Esophagus squamous epithelium (tissue), 5 donors: Measurements from ENCODE around the gene VEGFD. TPM values are rescaled to one million over a fixed set of nuclear protein-coding genes. Genes with fewer than 3 reads are reported as not detected.

Experiments
- DNase-seq: peaks from one replicate; lab custom pipeline; 2025; lab: John Stamatoyannopoulos, UW
- H3K27ac ChIP-seq, 4 donors: fragments of 200-600 bp; sonication (generic); one replicate each; pipeline ENCODE4 v1.5.1; 2016 to 2019; ENCODE audit warnings: mild to moderate bottlenecking in 1 of 4
- H3K27me3 ChIP-seq, 4 donors: fragments of 200-600 bp; sonication (generic); 1 replicate in 3 of 4; 2 replicates in 1 of 4; pipeline versions ENCODE4 v1.5.1 to v1.6.0; 2017 to 2021; ENCODE audit warnings: antibody characterized with exemption in 1 of 4
- H3K36me3 ChIP-seq, 3 donors: fragments of 200-600 bp; sonication (generic); one replicate each; pipeline ENCODE4 v1.5.1; 2016 to 2019
- H3K4me1 ChIP-seq, 3 donors: fragments of 200-600 bp; sonication (generic); one replicate each; pipeline ENCODE4 v1.5.1; 2017 to 2019
- H3K4me3 ChIP-seq, 4 donors: fragments of 200-600 bp; sonication (generic); 1 replicate in 3 of 4; 2 replicates in 1 of 4; pipeline ENCODE4 v1.5.1; 2016 to 2019; ENCODE audit warnings: mild to moderate bottlenecking in 2 of 4, moderate library complexity in 1 of 4
- H3K9me3 ChIP-seq, 3 donors: fragments of 200-600 bp; sonication (generic); one replicate each; pipeline ENCODE4 v1.5.1; 2016 to 2019
- CTCF ChIP-seq, 6 experiments: fragments of 450-650 bp in 4 of 6; fragments of 200-600 bp in 2 of 6; sonication (generic) in 2 of 6; IDR thresholded peaks; one replicate each; pipeline ENCODE4 v1.5.1; 2016 to 2019; ENCODE audit warnings: antibody characterized with exemption in 6 of 6, mild to moderate bottlenecking in 4 of 6, moderate library complexity in 4 of 6
- POLR2A ChIP-seq, 4 donors: fragments of 450-650 bp; IDR thresholded peaks; one replicate each; pipeline ENCODE4 v1.6.1; 2017; ENCODE audit warnings: antibody characterized with exemption in 4 of 4, mild to moderate bottlenecking in 4 of 4, moderate library complexity in 3 of 4
- WGBS, 2 donors: methylation state at CpG; one replicate each; pipeline ENCODE4 v1.1.5; 2018; 5-methylcytosine and 5-hydroxymethylcytosine counted together
- intact Hi-C: fragments of 100-400 bp; cut with DNase I; formaldehyde crosslinking; loops from one replicate; pipeline ENCODE4 v1.15.0; 2022
- total RNA-seq, 4 donors: library from RNA; depleted of rRNA; stranded (reverse); fragments of >200 nt; gene quantifications; one replicate each; pipeline ENCODE4 v1.1.0, GENCODE V29; 2016
- donor health status: DM: yes; HTN: yes; CAD: no.

VEGFD gene
- total RNA-seq, 4 donors from 2014 or later, result 0.13 to 1.1 (median 0.48) TPM

DNA sequence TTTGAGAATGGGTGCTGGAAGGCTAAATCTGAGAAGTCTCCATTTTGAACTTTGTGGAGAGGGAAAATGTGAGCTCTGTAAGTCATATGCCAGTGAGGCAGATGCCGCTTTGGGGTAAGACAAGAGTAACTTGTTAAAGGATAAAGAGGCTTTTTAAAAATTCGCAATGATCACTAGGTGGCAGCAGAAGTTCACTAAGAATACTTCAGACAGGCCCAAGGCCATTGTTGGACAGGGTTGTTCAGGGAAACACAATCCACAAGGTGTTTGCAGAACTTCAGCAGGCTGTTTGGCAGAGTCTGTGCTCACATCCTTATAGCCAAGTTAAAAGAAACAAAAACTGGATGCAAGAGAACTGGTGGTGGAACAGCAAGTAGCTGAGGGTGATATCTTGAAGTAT, 35.2 kb downstream of the VEGFD start:
- DNase-seq, result no peak
- WGBS, 2 donors, result 0 to 20% methylated on average over 1 to 2 of the region's 2 CpGs
- no peaks in the 10 kb centered on the region for H3K9me3 ChIP-seq
- no peaks in the 10 kb centered on the region for H3K4me1 ChIP-seq
- peak in 5 of 6 experiments; percentile 29 to 51 (median 41) for TF ChIP-seq CTCF (IDR thresholded peaks at IDR 0.05)
- no peak for TF ChIP-seq POLR2A (IDR thresholded peaks at IDR 0.05)
- intact Hi-C loops, result loop anchor here (5.0 kb wide), 1 partner anchor 118 kb away; no protein-coding TSS in a partner anchor
- H3K36me3 ChIP-seq, result no peaks in the 10 kb centered on the region
- no peak overlapping the region for H3K27ac ChIP-seq
- H3K4me3 ChIP-seq, result no peak overlapping the region
- H3K27me3 ChIP-seq, result no peaks in the 10 kb centered on the region

DNA sequence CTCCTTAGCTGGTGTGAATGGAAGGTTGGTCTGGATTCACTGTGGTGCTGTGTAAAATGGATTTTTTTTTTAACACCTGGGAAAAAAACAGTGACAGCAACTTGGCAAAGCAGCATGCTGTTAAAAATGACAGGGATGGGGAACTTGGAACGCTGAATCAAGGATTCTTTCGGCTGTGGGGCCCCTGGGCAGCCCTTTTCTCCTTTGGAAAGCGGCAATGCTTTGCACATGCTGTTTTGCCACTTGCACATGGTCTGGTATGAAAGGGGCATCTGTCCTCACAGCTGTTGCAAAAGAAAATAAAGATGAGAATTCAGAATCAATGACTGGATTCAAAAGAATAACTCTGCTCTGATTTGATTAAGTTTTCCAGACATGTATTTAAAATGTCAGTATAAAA, 38.2 kb downstream of the VEGFD start:
- DNase-seq, result no peak
- 67 to 69% methylated on average over 3 of the region's 3 CpGs for WGBS, 2 donors

GRCh38 chrX:15344106-15344505, 40.1 kb downstream of the VEGFD start:
- intact Hi-C loops, result no loop called here
- no peak overlapping the region for H3K27ac ChIP-seq
- H3K36me3 ChIP-seq, result no peaks in the 10 kb centered on the region
- no peak overlapping the region for H3K4me3 ChIP-seq
- no peaks in the 10 kb centered on the region for H3K9me3 ChIP-seq
- no peaks in the 10 kb centered on the region for H3K27me3 ChIP-seq
- no peak for DNase-seq
- TF ChIP-seq CTCF (IDR thresholded peaks at IDR 0.05) (no peak), POLR2A (IDR thresholded peaks at IDR 0.05) (no peak)
- no peaks in the 10 kb centered on the region for H3K4me1 ChIP-seq

More for the DNA sequence above, 38.2 kb downstream of the VEGFD start:
- Histone ChIP-seq H3K27me3 (no peaks in the 10 kb centered on the region), H3K4me1 (no peaks in the 10 kb centered on the region), H3K4me3 (no peak overlapping the region), H3K36me3 (no peaks in the 10 kb centered on the region), H3K9me3 (no peaks in the 10 kb centered on the region), H3K27ac (no peak overlapping the region)
- TF ChIP-seq POLR2A (IDR thresholded peaks at IDR 0.05), result no peak
- no peak for TF ChIP-seq CTCF (IDR thresholded peaks at IDR 0.05)
- intact Hi-C loops, result loop anchor here (5.0 kb wide), 1 partner anchor 121 kb away; no protein-coding TSS in a partner anchor

DNA sequence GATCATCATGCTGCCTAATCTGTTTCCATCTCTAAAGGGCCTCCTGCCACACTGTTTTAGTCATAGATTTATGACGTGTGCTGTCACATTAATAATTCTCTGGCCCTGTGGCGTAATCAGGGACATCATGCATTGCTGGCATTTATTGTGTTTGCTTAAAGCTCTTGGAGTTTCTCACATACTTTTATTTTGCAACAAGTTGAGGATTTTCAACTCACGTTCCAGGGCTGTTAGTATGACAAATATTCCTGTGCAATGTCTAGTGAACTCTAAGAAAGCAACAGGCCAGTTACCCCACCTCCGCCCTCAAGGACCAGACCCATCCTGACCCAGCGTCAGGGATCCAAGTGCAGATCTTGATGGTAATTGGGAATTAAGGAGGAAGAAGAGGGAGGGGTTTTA, 41.1 kb downstream of the VEGFD start:
- H3K27me3 ChIP-seq, result no peaks in the 10 kb centered on the region
- no peak for TF ChIP-seq CTCF (IDR thresholded peaks at IDR 0.05)
- TF ChIP-seq POLR2A (IDR thresholded peaks at IDR 0.05), result no peak
- intact Hi-C loops, result no loop called here
- no peaks in the 10 kb centered on the region for H3K36me3 ChIP-seq
- no peaks in the 10 kb centered on the region for H3K4me1 ChIP-seq
- 41 to 44% methylated on average over 4 to 5 of the region's 5 CpGs for whole genome bisulfite sequencing, 2 donors
- no peak overlapping the region for H3K4me3 ChIP-seq
- DNase-seq, result no peak
- no peak overlapping the region for H3K27ac ChIP-seq
- H3K9me3 ChIP-seq, result no peaks in the 10 kb centered on the region

DNA sequence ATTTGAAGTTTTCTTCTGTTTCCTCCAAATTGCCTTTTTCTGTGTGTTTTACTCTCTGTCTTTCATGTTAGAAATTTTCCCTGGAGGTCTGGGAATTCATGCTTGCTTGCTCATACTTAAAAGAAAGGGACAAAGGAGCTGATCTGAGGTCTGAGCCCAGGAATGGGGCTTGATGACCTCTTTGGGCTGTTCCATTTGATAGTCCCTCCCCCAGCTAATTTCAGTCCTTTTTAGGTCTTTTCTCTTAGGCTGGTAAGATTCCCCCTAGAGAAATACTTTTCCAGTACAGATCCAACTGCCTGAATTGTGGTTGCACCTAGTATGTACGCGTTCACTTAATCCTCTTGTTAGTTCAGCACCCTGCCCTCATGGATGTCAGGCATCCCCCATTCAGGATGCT, 43.3 kb downstream of the VEGFD start:
- Histone ChIP-seq H3K36me3 (no peaks in the 10 kb centered on the region), H3K4me3 (no peak overlapping the region), H3K27ac (no peak overlapping the region), H3K9me3 (no peaks in the 10 kb centered on the region), H3K27me3 (no peaks in the 10 kb centered on the region), H3K4me1 (peaks cover 0 to 5% (median 0%) of the 10 kb centered on the region in 3 donors)
- 90 to 91% methylated on average over 2 of the region's 2 CpGs for WGBS, 2 donors
- TF ChIP-seq POLR2A (IDR thresholded peaks at IDR 0.05), result no peak
- no peak for TF ChIP-seq CTCF (IDR thresholded peaks at IDR 0.05)
- DNase-seq, result no peak
- intact Hi-C loops, result no loop called here
